Measurements from ENCODE around the gene AAMDC.
A peak's percentile ranks its signal among the peaks of the same experiment; 100 is the strongest.
"Not testable (repeated sequence)": the region's sequence is repeated elsewhere in the genome, so short reads cannot be mapped to it uniquely, and the experiment has no call there.

The AAMDC gene

GRCh38 chr11:77879218-77879617 lies 58.3 kb downstream of the AAMDC start:
- in situ Hi-C loops (cut with HindIII; ENCODE audit: low sequenced_read_pairs) = no loop called here
- TF ChIP-seq CTCF (IDR thresholded peaks at IDR 0.05; ENCODE audit: low read depth, low read length) = no peak
- peak; percentile 18 for DNase-seq (ENCODE audit: low read depth, low spot score)
- H3K4me3 ChIP-seq (ENCODE audit: low read depth, low read length) = no peak overlapping the region

- in situ Hi-C loops (cut with HindIII; ENCODE audit: low sequenced_read_pairs) = no loop called here
- TF ChIP-seq CTCF (IDR thresholded peaks at IDR 0.05; ENCODE audit: low read depth, low read length) = no peak
- DNase-seq (ENCODE audit: low read depth, low spot score) = peak; percentile 23
- H3K4me3 ChIP-seq (ENCODE audit: low read depth, low read length) = no peak overlapping the region
These were observed 61.5 kb downstream of the AAMDC start for GRCh38 chr11:77882396-77882795.

- no peak for TF ChIP-seq CTCF (IDR thresholded peaks at IDR 0.05; ENCODE audit: low read depth, low read length)
- no peak overlapping the region for H3K4me3 ChIP-seq (ENCODE audit: low read depth, low read length)
- in situ Hi-C loops (cut with HindIII; ENCODE audit: low sequenced_read_pairs) = no loop called here
- no peak for DNase-seq (ENCODE audit: low read depth, low spot score)
These were observed 62.8 kb downstream of the AAMDC start for GRCh38 chr11:77883775-77884174.

DNA sequence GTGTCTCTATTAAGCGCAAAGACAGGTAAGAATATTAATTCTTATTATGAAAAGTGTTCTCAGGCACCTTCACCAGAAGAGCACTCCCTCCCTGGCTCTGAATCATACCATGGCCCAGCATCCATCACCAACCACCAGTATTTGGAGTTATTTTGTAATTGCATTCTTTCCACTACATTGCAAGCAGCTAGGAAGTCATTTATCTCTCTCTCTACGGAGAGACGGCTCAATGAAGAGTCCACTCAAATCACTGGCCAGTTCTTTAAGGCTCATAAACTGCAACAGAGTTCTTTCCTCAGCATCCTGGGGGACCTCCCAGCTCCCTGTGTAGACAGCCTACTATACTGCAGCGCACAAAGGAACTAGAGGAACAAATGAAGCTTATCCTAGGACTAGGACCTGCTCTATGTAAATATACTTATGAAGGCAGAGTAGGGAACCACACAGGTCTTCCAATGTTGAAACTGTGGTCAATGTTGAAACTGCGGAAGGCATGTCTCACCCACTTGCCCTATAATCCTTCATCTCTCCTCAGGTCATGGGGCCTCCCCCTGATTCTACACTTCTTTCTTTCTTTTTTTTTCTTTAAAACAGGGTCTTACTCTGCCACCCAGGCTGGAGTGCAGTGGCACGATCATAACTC lies 63.4 kb downstream of the AAMDC start:
- peak; percentile 78 for DNase-seq (ENCODE audit: low read depth, low spot score)
- no peak overlapping the region for H3K4me3 ChIP-seq (ENCODE audit: low read depth, low read length)
- in situ Hi-C loops (cut with HindIII; ENCODE audit: low sequenced_read_pairs) = no loop called here
- TF ChIP-seq CTCF (IDR thresholded peaks at IDR 0.05; ENCODE audit: low read depth, low read length) = no peak

GRCh38 chr11:77884829-77885190 lies 63.9 kb downstream of the AAMDC start:
- H3K4me3 ChIP-seq (ENCODE audit: low read depth, low read length) = no peak overlapping the region
- no peak for DNase-seq (ENCODE audit: low read depth, low spot score)
- no peak for TF ChIP-seq CTCF (IDR thresholded peaks at IDR 0.05; ENCODE audit: low read depth, low read length)
- in situ Hi-C loops (cut with HindIII; ENCODE audit: low sequenced_read_pairs) = no loop called here

GRCh38 chr11:77886401-77886800 lies 65.5 kb downstream of the AAMDC start:
- in situ Hi-C loops (cut with HindIII; ENCODE audit: low sequenced_read_pairs) = no loop called here
- H3K4me3 ChIP-seq (ENCODE audit: low read depth, low read length) = no peak overlapping the region
- no peak for TF ChIP-seq CTCF (IDR thresholded peaks at IDR 0.05; ENCODE audit: low read depth, low read length)
- no peak for DNase-seq (ENCODE audit: low read depth, low spot score)

GRCh38 chr11:77889045-77889444 lies 68.1 kb downstream of the AAMDC start:
- H3K4me3 ChIP-seq (ENCODE audit: low read depth, low read length); DNase-seq (ENCODE audit: low read depth, low spot score); in situ Hi-C loops (cut with HindIII; ENCODE audit: low sequenced_read_pairs): not testable (repeated sequence)

- DNase-seq (ENCODE audit: low read depth, low spot score); in situ Hi-C loops (cut with HindIII; ENCODE audit: low sequenced_read_pairs): not testable (repeated sequence)
These were observed 69.2 kb downstream of the AAMDC start for GRCh38 chr11:77890100-77890614.

DNA sequence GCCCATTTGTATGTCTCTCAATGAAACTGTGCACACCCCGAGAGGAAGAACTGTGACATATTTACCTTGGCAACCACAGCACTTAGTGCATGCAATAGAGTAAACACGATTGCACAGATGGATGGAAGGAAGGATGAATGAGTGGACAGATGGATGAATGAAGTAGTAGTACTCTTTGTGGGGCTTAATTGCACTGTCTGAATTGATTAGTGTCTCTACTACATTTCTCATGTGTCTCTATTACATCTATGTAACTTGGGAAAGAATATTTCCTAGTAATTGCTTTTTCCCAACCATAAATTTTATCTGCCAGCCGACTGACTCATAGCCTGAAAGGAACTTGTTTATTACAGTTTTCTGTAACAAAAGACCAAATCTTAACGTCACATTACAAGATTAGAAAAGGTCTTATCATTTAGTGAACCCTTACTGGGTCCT lies 69.7 kb downstream of the AAMDC start:
- DNase-seq (ENCODE audit: low read depth, low spot score) = peak; percentile 58
- H3K4me3 ChIP-seq (ENCODE audit: low read depth, low read length); in situ Hi-C loops (cut with HindIII; ENCODE audit: low sequenced_read_pairs): not testable (repeated sequence)

More at GRCh38 chr11:77890100-77890614, 69.2 kb downstream of the AAMDC start:
- H3K4me3 ChIP-seq (ENCODE audit: low read depth, low read length) = not testable (repeated sequence)

DNA sequence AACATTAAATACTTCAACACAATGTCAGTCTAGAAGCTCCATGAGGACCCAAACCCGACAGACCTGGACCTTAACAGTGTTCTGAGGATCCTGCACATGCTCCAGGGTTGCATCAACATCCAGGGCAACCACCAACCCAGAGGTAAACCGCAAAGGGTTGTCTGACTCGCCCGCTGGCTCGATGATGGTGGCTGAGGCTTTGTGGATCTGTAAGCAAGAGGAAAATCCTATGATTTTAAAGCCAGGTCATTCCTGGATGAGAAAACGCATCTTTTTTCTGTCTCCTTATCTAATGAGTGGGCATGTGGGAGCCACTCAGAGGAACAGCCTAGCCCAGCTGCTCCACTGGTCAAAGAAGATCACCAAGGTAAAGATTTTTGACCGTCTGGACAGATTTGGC lies 70.3 kb downstream of the AAMDC start:
- peak; percentile 44 for DNase-seq (ENCODE audit: low read depth, low spot score)
- H3K4me3 ChIP-seq (ENCODE audit: low read depth, low read length); in situ Hi-C loops (cut with HindIII; ENCODE audit: low sequenced_read_pairs): not testable (repeated sequence)

DNA sequence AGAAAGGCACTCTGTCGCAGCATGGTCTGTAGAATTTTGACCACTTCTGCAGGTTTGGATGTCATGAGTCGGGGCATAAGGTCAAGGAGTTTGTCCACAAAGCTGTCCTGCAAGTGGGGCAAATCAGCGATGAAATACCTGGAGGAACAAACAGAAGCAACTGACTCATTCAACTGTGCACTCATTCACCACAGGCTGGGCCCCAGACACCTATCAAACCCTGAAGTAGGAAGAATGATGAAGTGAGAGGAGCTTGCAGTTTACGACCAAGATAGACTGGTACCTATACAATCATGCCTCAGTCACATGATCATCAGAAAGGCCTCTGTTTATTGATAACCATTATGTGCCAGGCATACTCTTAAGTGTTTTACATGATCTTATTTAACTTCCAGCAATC lies 70.8 kb downstream of the AAMDC start:
- DNase-seq (ENCODE audit: low read depth, low spot score); H3K4me3 ChIP-seq (ENCODE audit: low read depth, low read length); in situ Hi-C loops (cut with HindIII; ENCODE audit: low sequenced_read_pairs): not testable (repeated sequence)
